GM19099 (cell line): ENCODE measurements around the gene ARL8B.

ENCODE experiments used
- POLR2A ChIP-seq: IDR thresholded peaks from 3 replicates; pipeline ENCODE4 v1.6.1; 2011; ENCODE audit warnings: low read depth; ENCODE audit not compliant: insufficient read length; ENCODE audit errors: extremely low read depth

The ARL8B gene

DNA sequence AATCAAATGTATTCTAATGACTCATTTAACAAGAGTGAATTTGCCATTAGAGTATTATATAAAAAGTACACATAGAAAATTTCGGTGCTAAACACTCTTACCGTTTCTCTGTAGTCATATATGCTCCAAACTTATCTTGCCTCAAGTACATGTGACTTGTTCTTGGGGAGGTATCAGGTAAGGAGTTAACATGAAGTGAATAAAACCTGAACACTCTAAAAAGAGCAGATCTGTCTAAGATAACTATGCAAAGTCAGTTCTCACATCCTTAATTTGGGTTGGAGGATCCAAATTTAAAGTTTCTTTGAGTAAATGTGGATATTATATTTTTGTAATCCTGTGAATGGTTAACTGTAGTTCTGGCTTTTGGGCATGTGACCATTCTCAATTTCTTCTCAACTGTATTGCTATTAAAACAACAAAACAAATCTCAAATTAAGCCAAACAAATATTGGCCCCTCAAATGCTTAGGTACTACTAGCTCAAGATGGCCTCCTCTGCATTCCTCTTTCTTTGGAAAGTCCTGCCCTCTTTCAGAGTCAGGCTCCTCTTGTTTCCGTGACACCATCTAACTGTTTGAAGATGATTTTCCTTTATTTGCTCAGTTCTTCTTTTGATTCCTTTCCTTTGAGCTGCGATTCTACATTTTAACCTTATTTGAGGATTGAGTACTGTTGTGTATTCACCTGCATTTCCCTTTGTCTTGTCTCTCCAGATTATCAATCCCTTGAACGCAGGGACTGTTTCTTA lies 69.6 kb downstream of the ARL8B start:
- peak; percentile 50 for TF ChIP-seq POLR2A

DNA sequence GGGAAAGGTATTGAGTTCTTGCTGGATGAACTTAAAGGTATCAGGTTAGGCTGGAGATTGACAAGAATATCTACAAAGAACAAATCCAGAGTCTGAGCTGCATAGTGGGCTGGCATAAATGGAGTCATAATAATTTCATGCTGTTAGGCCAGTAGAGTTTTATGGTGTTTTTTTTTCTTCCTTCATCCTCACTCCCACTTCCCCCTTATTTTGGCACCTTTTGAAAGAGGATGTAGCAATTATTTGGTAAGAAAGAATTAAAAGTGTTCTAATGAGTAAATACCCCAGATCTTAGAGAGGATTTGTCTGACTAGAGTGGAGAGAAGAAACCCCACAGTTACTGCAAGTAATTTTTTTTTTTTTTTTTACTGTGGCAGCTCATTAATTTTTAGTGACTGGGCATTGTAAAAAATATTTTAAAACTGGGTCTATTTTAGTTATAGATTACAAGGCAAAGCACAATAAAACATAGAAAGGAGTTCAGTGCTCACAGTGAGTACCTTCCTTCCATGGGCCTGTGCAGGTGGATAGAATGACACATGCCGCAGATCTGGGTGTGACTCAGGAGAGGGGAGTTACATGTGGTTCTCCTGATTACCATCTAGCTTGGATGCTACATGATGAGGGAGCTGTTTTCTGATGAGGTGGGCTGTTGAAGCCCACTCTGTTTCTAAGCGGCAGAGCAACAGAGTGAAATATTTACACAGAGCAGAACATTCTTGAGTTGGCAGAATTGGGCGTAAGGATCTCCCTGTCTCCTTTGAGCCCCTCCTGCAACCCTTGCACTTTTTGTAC lies 70.7 kb downstream of the ARL8B start:
- TF ChIP-seq POLR2A = no peak

DNA sequence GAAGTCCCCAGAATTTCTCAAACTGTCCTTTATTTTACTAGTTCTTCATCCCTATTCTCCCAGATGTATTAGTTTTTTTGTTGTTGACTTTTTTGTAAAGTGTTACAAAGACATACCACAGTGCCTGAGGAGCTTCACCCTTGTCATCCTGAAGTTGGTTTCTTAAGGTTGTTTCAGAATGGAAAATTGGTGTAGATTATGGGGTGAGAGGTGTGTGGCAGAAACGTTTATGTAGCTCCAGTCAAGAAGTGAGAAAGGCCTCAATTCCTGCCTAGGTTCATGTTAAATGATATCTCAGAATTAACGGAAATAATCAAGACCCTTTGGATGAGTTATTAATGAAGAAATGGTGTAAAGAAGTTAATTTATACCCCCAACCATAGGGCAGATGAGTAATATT lies 72.2 kb downstream of the ARL8B start:
- no peak for TF ChIP-seq POLR2A

DNA sequence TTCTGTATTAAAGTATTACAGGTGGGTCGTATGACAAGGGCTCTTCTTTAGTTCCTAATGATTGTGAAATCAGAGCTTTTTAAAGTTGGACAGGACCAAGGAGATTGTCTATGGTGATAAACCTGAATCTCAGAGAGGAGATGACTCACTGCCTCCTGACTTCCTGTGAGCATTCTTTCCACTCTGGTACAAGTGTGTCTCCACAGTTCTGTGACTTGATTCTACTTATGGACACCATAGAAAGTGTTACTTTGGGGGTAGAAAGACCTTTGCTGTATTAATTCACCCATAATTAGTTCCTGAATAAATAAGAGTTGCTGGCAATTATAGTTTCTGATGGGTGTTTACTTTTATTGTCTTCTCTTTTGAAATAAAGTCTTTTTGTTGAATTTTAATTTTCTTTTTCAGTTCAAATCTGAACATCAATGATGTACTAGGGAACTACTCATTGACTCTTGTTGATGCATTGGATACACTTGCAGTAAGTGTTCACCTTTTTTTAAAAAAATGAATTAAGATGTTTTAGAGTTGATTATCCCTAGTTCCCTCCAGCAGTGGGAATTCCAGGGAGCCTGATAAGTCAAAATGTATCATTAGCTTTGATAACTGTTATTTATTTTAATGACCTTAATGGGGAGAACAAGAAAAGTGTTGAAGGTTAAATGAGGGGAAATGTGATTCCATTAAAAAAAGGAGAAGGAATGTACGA lies 72.9 kb downstream of the ARL8B start:
- TF ChIP-seq POLR2A = peak; percentile 23

DNA sequence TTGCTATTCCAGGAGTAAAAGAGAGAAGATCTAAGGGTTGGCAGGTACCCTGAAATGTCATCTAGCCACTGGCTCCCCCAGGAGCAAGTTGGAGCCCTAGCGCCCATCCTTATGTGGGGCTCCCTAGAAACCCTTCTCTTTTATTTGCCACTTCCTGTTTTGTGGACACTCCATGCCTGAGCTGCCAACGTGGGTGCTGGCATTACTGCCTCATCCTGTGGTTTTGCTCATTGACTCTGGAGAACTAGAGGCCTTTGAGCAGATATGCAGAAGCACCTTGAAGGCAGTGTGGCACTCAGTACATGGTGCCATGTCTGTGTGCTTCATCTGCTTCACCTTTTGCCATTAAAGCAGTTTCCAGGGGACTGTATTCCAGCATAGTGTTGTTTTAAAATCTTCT lies 73.5 kb downstream of the ARL8B start:
- peak; percentile 27 for TF ChIP-seq POLR2A

DNA sequence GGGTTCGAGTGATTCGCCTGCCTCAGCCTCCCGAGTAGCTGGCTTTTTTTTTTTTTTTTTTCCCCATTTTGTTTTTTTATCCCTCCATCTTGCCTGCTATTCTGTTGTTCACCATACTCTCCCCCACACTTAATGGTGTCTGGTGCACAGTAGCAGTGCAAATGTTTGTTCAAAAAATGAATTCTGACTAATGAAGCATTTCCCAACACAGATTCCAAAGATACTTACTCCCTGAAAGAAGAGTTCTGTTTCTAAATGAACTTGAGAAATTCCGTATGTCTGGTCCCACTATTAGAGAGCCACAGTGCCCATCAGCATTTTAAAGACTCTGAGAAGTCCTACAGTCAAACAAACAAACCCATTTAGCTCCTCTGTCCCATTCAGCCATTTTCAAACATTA lies 74.9 kb downstream of the ARL8B start:
- no peak for TF ChIP-seq POLR2A

DNA sequence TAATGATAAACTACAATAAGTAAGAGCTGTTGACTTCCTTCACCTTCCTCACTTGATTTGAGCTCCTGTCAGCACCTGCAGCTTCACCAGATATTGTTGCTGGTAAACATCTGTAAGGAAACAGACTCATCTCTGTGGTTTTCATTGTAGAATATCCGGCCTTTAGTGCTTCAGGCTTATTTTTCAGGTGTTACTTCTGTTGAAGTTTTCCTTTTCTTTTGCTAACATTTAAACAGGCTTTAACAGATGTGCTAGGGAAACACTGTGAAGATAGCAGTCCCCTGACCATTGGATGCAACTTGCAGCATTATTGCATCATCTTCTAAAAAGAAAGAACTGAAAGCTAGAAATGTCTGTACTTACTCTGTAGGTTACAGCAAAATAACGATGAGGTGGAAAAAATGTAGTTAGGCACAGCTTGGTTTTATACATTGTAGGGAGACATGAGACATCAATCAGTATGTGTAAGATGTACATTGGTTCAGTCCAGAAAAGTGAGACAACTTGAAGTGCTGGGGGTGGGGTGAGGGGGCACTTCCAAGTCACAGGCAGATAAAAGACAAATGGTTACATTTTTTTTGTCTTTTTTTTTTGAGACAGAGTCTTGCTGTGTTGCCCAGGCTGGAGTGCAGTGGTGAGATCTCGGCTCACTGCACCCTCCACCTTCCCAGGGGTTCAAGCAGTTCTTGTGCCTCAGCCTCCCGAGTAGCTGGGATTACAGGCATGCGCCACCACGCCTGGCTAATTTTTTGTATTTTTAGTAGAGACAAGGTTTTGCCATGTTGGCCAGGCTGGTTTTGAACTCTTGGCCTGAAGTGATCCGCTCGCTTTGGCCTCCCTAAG lies 75.6 kb downstream of the ARL8B start:
- TF ChIP-seq POLR2A = no peak

- no peak for TF ChIP-seq POLR2A
Observed at GRCh38 chr3:5198313-5198677, 76.2 kb downstream of the ARL8B start.

GRCh38 chr3:5198986-5199731 lies 77.1 kb downstream of the ARL8B start:
- no peak for TF ChIP-seq POLR2A

DNA sequence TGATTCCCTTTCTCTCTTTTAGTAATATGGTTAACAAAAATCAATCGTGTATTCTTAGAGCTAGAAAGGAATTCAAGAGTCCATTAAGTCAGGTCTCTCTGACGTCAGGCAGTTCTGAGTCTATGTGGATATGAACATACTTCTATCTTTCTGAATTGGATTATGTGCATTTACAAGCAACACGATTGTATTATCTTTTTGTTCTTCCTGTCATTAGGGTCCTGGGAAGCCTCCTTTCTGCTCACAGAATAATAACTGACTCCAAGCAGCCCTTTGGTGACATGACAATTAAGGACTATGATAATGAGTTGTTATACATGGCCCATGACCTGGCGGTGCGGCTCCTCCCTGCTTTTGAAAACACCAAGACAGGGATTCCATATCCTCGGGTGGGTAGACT lies 79.4 kb downstream of the ARL8B start:
- no peak for TF ChIP-seq POLR2A

GRCh38 chr3:5202222-5202621 lies 80.1 kb downstream of the ARL8B start:
- no peak for TF ChIP-seq POLR2A

DNA sequence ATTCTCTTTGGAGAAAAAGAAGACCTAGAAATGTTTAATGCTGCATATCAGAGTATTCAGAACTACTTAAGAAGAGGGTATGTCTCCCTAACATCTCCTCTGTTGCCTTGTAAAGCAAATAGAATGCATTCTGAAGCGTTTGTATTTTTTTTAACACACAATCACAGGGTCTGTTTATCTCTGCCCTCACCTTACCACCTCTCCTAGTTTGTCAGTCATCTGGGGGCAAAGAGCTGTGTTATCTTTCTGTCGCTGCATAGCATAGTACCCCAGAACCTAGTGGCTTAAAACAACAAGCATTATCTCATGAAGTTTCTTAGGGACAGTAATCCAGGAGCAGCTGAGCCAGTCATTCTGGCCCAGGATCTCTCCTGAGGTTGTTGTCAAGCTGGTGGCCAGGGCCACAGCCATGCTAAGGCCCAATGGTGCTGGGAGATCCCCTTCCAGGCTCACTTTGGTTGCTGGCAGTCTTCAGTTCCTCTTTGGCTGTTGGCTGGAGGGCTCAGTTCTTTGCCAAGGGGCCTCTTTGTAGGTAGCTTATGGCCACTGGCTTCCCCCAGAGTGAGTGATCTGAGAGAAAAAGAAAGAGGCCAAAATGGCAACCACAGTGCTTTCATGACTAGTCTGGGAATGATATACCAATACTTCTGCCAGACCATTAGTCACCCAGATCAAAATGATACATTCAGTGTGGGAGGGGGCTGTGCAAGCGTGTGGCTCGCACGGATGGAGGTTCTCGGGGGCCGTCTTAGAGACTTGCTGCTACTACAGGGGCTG lies 83.3 kb downstream of the ARL8B start:
- TF ChIP-seq POLR2A = peak; percentile 28

DNA sequence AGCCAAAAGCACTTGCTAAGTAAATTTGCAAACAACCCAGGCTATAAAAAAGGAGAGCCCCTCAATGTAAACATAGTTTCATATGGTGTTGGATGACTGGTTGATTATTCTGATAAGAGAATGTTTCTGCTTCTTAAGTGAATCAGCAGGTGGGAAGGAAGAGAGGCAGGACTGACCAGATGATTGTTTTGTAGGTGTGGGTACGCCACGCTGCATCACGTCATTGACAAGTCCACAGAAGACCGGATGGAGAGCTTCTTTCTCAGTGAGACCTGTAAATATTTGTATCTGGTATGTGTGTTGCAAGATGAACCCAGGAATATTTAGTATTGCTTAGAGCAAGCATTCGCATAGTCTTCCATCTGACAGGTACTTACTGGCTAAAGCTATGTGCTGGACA lies 88.8 kb downstream of the ARL8B start:
- TF ChIP-seq POLR2A = no peak
